ENCODE measurements around the gene GJC1.
A peak's percentile ranks its signal among the peaks of the same experiment; 100 is the strongest.

Gene GJC1

DNA sequence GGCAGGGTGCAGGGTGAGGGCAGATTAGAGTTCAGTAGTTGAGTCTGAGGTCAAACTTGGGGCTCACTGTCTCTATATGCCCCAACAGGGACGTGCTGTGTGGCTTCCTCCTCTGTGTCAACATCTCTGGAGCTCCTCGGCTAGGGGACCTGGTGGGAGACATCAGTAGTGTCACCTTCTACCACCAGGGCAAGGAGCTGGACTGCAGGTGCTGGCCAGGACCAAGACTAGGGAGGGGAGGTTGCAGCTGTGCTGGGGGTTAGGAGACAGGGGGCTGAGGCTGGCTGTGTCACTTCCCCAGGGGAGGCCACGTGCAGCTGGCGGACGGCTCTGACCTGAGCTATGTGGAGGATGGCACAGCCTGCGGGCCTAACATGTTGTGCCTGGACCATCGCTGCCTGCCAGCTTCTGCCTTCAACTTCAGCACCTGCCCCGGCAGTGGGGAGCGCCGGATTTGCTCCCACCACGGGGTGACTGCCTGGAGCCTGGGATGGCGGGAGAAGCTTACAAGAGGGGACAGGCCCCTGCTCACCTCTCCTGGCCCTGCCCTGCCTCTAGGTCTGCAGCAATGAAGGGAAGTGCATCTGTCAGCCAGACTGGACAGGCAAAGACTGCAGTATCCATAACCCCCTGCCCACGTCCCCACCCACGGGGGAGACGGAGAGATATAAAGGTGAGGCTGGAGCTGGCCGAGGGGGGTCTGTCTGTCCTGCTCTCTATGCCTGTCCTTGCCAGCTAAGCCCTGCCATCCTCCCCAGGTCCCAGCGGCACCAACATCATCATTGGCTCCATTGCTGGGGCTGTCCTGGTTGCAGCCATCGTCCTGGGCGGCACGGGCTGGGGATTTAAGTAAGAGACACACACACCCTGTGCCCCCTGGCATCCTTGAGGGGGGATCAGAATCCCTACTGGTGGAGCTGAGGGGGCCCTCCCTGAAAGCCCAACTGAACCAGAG lies 52.4 kb downstream of the GJC1 start:
- H3K36me3 ChIP-seq (ENCODE audit: insufficient read depth, low read length) = no peaks in the 10 kb centered on the region
- DNase-seq (no peak), ATAC-seq (ENCODE audit: insufficient read depth, low read depth) (no peak)
- no peak overlapping the region for H3K27ac ChIP-seq (ENCODE audit: low read length)
- no peak for TF ChIP-seq EZH2 (IDR thresholded peaks at IDR 0.05; ENCODE audit: borderline replicate concordance, low read depth, low read length, severe bottlenecking)
- TF ChIP-seq, protein P1, sequence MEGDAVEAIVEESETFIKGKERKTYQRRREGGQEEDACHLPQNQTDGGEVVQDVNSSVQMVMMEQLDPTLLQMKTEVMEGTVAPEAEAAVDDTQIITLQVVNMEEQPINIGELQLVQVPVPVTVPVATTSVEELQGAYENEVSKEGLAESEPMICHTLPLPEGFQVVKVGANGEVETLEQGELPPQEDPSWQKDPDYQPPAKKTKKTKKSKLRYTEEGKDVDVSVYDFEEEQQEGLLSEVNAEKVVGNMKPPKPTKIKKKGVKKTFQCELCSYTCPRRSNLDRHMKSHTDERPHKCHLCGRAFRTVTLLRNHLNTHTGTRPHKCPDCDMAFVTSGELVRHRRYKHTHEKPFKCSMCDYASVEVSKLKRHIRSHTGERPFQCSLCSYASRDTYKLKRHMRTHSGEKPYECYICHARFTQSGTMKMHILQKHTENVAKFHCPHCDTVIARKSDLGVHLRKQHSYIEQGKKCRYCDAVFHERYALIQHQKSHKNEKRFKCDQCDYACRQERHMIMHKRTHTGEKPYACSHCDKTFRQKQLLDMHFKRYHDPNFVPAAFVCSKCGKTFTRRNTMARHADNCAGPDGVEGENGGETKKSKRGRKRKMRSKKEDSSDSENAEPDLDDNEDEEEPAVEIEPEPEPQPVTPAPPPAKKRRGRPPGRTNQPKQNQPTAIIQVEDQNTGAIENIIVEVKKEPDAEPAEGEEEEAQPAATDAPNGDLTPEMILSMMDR (IDR thresholded peaks at IDR 0.05; ENCODE audit: borderline replicate concordance, extremely low read depth, low read length, poor library complexity, severe bottlenecking) = no peak
- no peak overlapping the region for H3K4me2 ChIP-seq (ENCODE audit: insufficient read depth, low read length)
- H3K9ac ChIP-seq (ENCODE audit: low read depth, low read length) = no peak overlapping the region
- H3K27me3 ChIP-seq (ENCODE audit: insufficient read depth, low read length, poor library complexity) = no peaks in the 10 kb centered on the region
- H4K20me1 ChIP-seq (ENCODE audit: insufficient read depth, low read length) = peaks cover 3% of the 10 kb centered on the region; the same call in 1 of the 2 replicates
- H3K79me2 ChIP-seq (ENCODE audit: insufficient read depth, low read length) = no peaks in the 10 kb centered on the region
- H3K4me1 ChIP-seq (ENCODE audit: insufficient read depth, low read length) = peaks cover 37% of the 10 kb centered on the region
- H3K4me3 ChIP-seq (ENCODE audit: low read depth in 1 of 2, low read length in 2 of 2) = no peak overlapping the region
- H2AFZ ChIP-seq (ENCODE audit: low read depth, low read length) = no peak overlapping the region
- H3K9me3 ChIP-seq (ENCODE audit: insufficient read depth, low read length, severe bottlenecking) = no peaks in the 10 kb centered on the region

DNA sequence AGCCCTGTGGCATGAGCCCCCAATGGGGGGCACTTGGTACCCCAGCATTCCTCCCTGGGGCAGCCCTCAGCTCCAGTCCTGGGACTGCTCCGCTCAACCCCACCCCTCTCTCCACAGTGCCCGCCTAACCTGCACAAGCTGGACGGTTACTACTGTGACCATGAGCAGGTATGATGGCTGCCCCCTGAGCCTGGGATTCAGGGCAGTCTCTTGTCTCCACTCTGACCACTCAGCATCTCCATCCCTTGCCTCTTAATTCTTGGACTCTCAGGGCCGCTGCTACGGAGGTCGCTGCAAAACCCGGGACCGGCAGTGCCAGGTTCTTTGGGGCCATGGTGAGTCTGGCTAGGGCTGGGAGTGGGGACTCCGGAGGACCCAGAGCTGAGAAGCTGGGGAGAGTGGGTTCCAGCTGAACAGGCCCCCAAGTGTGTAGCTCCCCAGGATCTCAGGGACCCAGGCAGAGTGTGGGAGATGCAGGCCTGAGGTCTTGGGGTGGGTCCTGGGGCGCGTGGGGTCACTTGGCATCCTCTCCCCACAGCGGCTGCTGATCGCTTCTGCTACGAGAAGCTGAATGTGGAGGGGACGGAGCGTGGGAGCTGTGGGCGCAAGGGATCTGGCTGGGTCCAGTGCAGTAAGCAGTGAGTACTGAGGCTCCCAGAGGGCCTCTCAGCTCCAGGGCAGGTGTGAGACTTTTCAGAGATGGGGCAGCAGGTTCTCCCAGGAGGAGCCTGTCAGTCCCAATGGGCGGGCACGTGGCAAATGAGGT lies 53.3 kb downstream of the GJC1 start:
- H4K20me1 ChIP-seq (ENCODE audit: insufficient read depth, low read length) = peaks cover 3% of the 10 kb centered on the region; the same call in 1 of the 2 replicates
- no peak for ATAC-seq (ENCODE audit: insufficient read depth, low read depth)
- H3K9ac ChIP-seq (ENCODE audit: low read depth, low read length) = peak overlapping the region; percentile 52; the same call in 1 of the 2 replicates
- no peaks in the 10 kb centered on the region for H3K36me3 ChIP-seq (ENCODE audit: insufficient read depth, low read length)
- no peak for DNase-seq
- no peaks in the 10 kb centered on the region for H3K27me3 ChIP-seq (ENCODE audit: insufficient read depth, low read length, poor library complexity)
- TF ChIP-seq, protein P1 (IDR thresholded peaks at IDR 0.05; ENCODE audit: borderline replicate concordance, extremely low read depth, low read length, poor library complexity, severe bottlenecking) = no peak
- no peak for TF ChIP-seq EZH2 (IDR thresholded peaks at IDR 0.05; ENCODE audit: borderline replicate concordance, low read depth, low read length, severe bottlenecking)
- no peak overlapping the region for H3K27ac ChIP-seq (ENCODE audit: low read length)
- peak overlapping the region in 1 of 2 experiments; percentile 72; a peak in 2 of 4 replicates for H3K4me3 ChIP-seq (ENCODE audit: low read depth in 1 of 2, low read length in 2 of 2)
- peaks cover 37% of the 10 kb centered on the region for H3K4me1 ChIP-seq (ENCODE audit: insufficient read depth, low read length)
- 0 out of 2 replicates have a peak overlapping the region, but pooled peaks have one; percentile 72 for H2AFZ ChIP-seq (ENCODE audit: low read depth, low read length)
- peak overlapping the region; percentile 100 for H3K4me2 ChIP-seq (ENCODE audit: insufficient read depth, low read length)
- H3K79me2 ChIP-seq (ENCODE audit: insufficient read depth, low read length) = no peaks in the 10 kb centered on the region
- H3K9me3 ChIP-seq (ENCODE audit: insufficient read depth, low read length, severe bottlenecking) = no peaks in the 10 kb centered on the region

DNA sequence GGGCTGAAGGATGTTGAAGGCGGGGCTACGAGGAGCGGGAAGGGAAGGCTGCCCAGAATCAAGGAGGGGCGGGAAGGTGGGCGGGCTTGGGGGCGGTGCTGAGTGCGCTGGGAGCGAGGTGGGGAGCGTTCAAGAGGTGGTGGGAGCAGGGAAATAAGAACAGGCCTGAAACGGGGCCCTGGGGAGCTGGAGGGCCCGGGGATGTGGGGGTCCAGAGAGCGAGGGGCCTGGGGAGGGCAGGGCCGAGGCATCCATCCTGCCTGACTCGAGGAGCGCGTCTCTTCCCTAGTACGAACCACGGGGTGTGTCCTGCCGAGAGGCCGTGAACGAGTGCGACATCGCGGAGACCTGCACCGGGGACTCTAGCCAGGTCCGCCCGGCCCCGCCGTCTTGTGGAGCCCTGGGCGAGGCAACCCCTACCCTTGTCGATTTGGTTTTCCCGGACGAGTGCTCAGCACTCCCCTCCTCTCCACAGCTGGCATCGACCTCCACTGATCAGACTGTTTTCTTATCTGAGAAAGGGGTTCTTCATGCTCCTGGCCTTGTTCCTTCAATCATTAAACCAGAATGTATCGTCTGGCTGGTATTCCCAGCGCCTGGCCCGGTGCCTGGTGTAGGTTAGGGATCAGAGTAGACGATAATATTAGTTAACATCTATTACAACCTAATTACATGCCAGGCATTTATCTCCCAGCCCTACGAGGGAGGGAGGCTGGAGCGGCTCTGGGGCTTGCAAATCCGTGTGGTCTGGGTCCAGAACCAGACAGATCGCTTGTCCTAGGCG lies 54.1 kb downstream of the GJC1 start:
- Histone ChIP-seq H4K20me1 (ENCODE audit: insufficient read depth, low read length) (peaks cover 3% of the 10 kb centered on the region; the same call in 1 of the 2 replicates), H3K79me2 (ENCODE audit: insufficient read depth, low read length) (no peaks in the 10 kb centered on the region), H2AFZ (ENCODE audit: low read depth, low read length) (peak overlapping the region; percentile 72), H3K27ac (ENCODE audit: low read length) (no peak overlapping the region; the same call in 1 of the 2 replicates), H3K36me3 (ENCODE audit: insufficient read depth, low read length) (no peaks in the 10 kb centered on the region), H3K4me3 (ENCODE audit: low read depth in 1 of 2, low read length in 2 of 2) (peak overlapping the region; percentile 10 to 72; a peak in 3 of 4 replicates), H3K9me3 (ENCODE audit: insufficient read depth, low read length, severe bottlenecking) (no peaks in the 10 kb centered on the region), H3K4me2 (ENCODE audit: insufficient read depth, low read length) (peak overlapping the region; percentile 100), H3K4me1 (ENCODE audit: insufficient read depth, low read length) (peaks cover 37% of the 10 kb centered on the region), H3K27me3 (ENCODE audit: insufficient read depth, low read length, poor library complexity) (no peaks in the 10 kb centered on the region), H3K9ac (ENCODE audit: low read depth, low read length) (peak overlapping the region; percentile 52)
- TF ChIP-seq, protein P1 (IDR thresholded peaks at IDR 0.05; ENCODE audit: borderline replicate concordance, extremely low read depth, low read length, poor library complexity, severe bottlenecking) = no peak
- no peak for TF ChIP-seq EZH2 (IDR thresholded peaks at IDR 0.05; ENCODE audit: borderline replicate concordance, low read depth, low read length, severe bottlenecking)
- DNase-seq (no peak), ATAC-seq (ENCODE audit: insufficient read depth, low read depth) (peak; percentile 30)

Data from DND-41 (cell line).